GDM1 (cell line): Measurements from ENCODE around the gene TBX4.
"Not testable (repeated sequence)": the region's sequence is repeated elsewhere in the genome, so short reads cannot be mapped to it uniquely, and the experiment has no call there.

Experiments used
- DNase-seq: peaks from one replicate; lab custom pipeline; 2025; lab: John Stamatoyannopoulos, UW

TBX4 gene

DNA sequence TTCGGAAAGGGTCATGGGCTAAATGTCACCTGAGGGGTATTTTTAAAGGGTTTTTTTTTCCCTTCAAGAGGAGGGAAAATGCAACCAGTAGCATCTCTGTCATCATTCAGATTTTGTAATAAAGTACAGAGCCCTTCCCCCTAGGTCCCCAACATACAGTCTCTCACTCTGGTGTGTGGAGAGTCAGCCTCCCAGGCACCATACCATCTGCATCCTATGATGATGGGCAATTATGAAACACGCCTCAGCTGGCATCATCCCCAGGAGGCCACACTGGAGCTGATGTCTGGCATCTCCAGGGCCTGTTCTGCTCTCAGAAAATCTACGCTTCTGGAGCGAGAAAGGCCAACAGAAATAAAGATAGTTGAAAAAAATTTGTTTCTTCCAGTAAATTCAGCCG lies 32.0 kb downstream of the TBX4 start:
- no peak for DNase-seq

DNA sequence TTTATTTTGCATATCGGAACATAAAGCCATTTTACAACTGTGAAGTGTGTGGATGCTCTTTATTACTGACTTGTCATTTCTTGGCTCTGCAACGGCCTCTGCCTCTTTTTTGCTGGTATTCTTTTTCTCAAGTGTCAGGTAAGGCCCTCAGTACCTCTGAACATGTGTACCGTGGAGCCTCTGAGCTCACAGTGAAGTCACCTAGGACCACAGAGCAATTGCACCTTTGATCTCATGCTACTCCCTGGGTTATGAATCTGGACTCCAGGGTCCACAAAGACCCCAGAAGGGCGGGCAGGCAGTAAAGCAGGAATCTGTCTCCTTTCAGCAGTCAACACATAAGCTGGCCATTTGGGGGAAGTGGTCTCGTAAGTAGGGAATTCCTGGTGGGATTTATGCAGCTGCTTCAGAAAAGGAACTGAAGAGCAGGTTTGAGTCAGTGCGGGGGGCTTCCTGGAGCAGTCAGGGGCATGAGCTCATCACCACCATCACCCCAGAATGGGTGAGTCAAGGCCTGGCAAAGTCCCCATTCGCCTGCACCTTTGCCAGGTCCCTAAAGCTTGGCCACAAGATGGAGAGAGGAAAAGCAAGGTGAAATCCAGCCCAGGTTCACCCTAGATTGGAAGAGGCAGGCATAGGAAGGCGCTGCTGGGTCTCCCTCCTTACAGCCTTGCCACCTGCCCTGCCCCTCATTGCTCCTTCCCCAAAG lies 33.0 kb downstream of the TBX4 start:
- DNase-seq: no peak

DNA sequence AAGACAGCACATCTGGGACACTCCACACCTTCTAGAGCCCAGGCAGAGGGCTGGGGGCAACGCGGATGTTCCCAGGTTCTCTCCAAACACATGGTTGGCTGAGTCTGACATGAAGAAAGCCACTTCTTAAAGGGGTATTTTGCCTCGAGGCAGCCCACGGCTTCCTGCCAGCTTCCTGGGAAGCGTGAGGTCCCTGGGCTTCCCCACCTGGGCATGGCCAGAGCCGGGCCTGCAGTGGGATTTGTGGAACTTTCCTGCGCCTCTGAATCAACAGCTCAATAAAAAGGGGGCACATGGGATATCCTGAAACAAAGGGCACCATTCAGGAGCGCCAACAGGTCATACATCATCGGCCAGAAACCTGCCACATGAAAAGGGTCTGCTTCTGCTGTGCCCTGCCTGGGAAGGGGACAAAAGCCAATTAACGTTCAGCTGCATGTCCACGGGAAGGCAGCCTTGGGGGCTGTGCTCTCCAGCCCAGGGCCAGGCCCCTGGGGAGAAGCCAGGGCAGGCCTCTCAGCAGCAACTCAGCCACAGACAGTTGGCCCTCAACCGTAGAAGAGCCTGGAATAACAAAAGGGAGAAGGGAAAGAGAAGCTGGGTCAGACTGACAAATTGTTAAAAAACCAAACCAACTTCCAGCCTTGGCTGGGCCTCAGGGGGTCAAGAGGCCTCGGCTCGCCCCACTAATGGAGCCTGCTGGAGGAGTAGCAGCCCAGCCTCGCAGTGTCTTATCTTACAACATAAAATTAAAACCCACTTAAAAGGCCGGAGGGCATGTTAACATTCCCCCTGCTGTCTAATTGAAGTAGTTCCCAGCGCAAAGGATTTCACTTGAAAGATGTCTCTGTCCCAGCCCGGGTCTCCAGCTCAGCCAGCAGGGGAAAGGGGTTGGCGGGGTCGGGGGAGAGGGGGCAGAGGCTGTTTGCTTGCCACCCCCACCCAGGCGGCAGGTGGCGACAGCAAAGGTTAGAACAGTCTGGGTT lies 34.2 kb downstream of the TBX4 start:
- no peak for DNase-seq

DNA sequence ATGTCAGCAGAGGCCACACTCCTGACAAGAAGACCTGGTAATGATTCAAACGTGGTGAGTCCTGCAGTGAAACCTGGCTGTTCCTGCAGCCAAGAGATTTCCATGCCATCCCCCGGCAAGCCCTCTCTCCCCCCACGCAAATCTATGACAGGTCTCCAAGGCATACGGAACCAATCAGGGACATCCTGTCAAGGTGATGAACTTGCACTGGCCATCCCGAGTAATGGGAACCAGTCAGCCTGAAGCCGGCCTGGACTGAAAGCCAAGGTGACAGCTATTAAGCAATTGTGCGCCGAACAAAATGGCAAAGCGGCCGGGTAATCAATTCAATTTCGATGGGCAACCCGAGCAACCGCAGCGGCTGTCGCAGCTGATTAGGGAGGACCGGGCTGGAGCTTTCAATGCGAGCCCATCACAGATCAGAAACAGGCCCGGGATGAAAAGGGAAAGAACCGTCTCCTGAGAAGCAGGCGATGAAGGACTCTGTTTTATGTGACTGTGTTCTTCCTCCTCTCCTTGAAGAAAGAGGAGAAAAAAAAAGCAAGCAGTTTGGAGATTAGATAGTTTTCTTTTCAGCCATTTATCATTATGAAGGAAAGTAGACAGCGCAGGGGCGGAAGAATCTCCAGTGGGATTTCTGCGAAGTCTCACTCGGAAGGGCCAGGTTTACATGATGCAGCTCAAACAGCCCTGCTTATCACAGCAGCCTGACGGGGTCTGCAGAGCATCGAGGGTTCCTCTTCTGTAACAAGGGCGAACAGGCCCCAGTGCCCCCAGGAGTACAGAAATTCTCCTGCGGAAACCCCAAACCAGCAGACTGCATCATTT lies 35.2 kb downstream of the TBX4 start:
- DNase-seq: no peak

DNA sequence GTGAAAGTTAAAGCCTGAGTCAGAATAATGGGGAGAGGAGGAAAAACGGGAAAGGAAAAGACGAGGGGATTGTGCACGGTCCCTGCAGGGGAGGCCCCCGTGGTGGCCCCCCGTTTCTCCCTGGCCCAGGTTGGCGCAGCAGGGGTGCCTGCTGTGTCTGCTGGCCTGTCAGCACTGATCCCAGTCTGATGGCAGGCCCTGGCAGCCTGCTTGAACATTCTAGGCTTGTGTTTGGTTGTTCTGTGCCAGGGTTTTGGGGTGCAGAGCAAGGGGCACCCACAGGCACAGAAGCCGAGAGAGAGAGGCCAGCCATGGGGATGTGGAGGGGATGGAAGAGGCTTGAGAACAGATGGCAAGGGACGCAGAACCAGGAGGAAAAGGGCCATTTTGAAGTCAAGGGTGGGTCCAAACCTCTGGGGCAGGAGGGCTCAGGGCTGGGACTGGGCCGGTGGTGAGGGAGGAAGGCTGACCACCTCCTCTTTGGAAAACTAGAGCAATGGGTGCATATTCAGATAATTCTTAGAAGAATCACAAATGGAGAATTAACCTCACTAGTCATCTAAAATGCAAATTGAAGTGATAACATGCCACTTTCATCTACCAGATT lies 35.9 kb downstream of the TBX4 start:
- no peak for DNase-seq

DNA sequence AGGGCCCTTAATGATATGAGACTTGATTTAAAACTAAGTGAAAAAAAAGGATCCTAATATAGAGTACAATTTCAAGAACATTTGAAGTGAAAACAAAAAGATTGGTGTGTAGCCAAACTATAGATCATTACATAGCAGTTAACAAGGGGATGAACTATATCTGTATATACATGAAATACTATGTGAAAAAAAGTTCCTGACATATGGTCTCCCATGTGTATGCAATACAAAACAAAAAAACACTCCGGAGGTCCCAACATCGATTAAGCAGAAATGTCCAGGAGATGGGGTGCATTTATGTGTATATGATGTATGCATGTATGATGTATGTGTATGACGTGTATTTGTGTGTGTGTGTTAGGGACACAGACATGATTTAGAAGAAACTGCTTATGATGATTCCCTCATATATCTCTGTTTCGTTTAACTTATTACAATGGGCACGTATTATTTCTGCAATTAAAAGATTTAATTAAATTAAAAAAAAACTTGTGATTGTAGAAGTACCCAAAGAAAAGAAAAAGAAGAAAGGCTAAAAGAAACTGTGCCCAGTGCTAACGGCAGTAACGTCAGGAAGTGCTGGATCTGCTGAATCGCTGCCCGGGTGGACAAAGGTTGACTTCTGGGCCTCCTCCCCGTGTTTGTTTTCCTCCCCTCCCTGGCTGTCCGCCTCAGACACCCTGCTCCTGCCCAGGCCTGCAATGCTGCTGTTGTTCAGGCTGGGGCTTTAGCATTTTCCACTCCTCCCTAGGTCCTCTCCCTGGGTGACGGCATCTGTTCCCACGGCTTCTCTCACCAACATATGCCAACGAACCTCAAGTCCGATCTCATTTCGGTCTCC lies 36.9 kb downstream of the TBX4 start:
- no peak for DNase-seq

DNA sequence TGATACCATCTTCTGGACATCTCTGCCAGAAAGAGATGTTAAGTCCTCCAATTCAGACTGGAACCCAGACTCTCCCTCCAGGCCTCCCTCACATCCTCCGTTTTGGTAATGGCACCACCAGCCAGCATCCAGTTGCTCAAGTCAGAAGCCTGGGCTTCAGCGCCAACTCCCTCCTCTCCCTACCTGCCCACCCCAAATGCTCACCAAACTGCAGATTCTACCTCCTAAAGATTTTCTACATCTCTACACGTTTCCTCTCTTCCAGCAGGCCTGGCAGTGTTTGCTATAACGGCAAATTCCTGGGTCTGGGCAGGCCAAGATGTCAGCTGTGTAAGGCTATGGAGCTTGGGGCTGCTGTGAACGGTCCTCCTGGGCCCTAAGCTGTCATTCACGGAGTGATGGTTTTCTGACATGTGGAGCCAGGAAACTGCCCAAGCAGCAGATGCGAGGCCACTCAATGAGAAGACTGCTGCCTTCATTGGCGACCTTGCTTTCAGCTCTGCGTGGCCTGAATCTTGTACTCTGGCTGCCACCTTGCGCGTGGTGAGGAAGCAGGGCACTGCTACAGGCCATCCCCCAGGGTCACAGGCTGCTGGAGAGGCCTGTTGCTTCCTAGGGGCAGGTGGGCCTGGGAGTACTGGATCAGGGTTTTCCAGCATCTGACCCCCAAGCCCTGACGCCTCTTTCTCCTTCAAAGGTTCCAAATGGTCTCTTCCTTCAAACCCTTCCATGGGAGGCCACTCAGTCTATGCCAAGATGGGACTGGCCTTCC lies 37.7 kb downstream of the TBX4 start:
- DNase-seq: no peak

DNA sequence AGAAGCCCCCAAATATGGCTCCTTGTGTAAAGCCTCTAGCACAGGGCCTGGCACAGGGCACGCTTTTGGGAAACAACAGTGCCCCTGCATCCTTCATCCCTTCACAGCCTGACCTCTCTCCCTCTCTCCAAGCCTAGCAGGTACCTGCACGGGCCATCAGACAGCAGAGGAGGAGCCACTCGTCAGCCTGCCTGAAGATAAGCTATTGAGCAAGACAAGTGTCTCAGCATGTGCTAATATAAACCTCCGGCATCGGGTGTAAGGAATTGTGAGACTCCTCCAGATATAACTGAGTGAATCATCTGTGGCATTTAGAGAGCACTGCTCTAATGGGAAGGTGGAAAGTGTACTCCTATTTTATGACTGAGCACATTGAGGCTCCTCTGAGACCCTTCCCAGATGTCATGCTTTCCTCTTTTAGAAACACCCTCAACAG lies 38.3 kb downstream of the TBX4 start:
- no peak for DNase-seq

DNA sequence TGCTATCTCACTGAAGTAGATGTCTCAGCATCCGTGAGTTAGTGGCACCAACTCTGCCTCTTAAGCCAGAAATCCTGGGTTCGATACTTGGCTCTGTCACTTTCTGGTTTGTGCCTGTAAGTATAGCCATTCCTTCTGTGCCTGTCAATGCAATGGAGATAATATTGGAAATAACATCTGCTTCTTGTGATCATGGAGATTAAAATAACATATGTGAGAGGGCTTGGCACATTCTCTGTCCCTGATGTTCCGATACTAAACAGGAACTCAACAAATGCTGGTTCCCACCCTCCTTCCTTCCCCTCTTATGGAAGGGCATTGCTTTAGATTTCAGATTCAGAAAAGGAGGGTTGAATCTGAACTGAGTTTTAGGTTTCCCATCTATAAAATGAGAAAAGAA lies 39.8 kb downstream of the TBX4 start:
- DNase-seq: no peak

DNA sequence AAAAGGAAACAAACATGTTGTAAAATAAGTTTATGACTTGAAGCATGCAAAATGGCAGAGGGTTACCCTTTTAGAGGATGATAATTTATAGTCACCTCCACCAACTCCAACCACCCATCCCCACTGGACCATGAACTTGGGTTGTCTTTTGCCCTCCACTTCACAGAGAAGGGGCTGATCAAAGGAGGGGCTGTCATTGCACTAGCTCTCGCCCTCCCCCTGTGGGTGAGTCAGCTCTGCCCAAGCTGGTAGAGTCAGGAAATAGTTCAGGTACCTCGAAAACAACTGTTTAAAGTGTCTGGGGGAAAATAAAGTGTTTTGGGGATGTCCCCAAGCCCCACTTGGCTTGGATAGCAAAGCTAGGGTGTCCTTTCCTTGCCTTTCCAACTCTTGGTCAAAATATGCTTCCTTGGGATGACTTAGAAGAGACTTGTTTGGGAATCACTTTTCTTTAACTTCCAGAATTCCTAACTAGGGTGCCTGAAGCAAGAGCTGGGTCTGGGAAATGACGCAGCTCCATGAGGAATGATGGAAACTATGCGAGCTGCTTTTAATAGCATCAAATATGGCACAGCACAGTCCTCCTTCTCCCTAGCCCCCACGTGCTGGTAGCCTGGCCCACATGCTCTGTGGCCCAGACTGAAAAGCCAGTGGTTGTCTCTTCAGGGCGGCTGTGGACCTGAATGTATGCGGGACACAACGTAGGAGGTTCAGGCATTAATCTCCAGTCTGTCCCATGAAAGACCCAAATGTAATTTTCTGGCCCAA lies 40.7 kb downstream of the TBX4 start:
- DNase-seq: no peak

DNA sequence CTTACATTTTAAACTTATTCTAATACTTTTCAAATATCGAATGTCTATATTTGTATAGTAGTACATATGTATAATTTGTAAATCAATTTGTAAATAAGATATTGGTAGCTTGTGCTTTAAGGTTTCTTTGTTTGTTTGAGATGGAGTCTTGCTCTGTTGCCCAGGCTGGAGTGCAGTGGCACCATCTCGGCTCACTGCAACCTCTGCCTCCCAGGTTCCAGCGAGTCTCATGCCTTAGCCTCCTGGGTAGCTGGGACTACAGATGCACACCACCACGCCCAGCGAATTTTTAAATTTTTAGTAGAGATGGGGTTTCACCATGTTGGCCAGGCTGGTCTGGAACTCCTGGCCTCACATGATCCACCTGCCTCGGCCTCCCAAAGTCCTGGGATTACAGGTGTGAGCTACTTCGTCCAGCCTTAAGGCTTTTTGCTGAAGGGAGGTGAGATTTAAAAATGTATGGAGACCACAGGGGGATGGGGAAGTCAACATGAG lies 41.7 kb downstream of the TBX4 start:
- DNase-seq: not testable (repeated sequence)

DNA sequence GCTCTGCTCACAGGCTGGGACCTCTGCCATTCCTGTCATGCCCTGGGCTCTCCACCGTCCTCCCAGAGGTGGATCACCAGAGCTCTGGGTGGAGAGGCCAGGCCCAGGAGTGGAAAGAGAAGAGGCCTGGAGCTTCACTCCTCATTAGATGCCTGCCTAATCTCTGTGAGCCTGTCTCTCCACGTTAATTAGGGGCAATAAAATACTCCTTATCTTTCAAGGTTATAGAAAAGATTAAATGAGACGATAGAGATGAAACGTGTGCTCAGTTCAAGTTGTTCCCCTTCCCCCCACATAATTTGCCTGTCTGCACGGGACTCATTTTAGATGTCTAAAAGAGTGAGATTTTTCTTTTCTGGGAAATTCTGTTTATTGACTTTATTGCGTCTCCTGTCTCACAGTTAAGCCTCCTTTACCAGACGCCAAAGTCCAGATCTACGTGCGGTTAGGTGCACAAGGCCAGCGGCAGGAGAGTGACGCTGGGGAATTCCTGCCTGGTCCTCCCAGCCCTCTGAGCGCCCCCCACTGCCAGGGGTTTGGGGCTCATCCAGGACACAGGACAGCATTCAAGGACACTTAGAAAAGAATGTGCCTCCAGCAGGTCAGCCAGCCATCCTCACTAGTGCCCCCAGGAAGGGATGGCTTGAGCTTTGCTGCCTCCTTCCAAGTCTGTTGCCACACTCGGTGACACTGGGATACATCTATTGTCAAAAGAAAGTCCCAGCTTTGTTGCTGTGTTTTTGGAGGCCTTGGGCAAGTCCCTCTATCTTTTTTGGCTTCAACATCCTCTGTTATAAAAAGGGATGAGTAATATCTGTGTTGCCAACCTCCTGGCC lies 42.3 kb downstream of the TBX4 start:
- DNase-seq: no peak

DNA sequence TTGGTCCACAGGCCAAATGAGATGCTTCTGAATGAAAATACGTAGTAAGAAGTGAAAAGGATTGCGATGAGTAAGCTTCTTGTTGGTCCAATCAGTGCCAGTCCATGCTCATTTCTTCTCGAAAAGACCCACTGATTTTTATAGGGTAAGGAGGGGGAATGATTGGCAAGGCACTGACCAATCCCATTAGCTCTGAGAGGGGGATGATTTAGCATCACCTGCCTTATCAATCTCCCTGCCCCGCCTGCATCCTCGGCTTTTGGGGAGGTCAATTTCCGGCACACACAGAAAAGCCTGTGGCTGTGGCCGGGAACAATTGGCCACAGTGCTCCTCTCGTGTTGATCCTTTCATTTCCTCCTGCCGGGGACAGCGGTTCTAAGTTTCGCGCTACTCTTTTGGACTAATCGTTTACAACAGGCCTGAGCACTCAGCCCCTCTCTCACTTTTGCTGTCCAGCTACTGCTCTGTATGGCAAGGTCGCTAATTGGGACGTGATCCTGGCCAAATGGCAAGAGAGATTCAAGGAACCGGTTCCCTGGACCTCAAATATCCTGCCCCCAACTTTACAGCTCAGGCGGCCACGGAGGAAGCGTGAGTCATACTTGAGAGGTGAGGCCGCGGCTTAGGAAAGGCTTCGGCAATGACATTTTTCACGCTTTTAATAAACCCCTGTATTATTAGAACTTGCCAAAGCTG lies 43.1 kb downstream of the TBX4 start:
- no peak for DNase-seq

DNA sequence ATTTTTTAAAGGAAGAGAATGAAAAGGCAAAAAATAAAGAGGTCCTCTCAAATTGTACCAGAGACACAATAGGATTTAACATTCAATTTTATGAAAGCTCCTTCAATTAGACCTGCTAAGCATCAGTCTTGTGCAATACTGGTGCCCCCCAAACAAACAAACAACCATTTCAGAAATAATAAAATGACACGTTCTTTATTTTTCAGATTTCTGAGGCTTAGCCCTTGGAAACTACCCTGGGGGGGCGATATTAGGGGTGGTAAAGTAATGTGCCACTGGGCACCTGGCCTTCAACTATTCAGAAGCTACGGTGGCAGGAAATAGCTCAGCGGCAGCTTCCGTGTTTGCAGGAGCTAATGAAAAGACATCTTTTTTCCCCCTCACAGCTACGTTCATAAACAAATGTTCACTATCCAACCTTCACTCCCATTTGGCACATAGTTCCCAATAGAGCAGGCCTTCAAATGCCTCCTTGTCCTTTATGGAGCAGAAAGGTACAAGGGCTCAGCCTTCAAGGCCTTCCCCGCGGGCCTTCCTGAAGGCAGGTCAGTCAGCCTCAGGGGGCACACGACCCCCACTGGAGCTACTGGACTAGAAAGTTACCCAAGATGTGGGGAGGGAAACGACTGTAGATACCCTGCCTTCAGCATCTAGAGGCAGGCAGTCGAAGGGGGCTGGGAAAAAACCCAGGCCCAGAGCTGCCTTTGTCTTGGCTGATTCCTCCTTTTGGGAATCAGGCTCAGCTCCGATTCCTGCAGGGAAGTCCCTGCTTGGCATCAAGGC lies 44.1 kb downstream of the TBX4 start:
- no peak for DNase-seq

DNA sequence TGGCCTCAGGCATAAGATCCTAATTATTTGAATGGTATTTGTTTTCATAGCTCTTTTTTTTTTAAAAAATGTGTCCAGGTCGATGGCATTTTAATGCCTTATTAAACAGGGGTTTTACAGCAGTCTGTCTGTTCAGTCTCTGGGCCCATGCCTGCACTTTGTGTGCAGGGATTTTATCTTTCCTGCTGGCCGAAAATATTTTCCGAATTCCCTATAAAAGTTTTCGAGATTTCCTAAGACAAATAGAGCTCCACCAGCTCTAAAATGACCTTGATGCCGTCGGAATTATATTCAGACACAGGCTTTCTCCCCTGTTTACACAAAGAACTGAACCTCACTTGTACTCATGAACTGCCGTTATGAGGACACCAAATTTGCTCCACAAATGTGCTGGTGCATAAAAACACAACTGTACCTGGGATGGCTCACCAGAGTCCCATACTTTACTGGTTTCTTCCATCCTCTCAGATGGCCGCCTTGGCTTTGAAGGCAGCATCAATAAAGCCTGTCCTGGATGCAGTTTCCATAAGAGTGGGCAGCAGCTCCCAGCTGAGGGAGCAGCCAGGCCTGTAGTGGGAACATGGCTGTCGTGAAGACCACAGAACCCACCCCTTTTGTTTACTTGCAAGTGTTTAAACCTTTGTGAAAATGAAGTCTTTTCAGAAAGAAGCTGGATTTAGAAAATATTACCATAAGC lies 44.9 kb downstream of the TBX4 start:
- DNase-seq: no peak
